ENCODE data around the gene EPS8L3. TPM values are rescaled to one million over a fixed set of nuclear protein-coding genes. Genes with fewer than 3 reads are reported as not detected.
A peak's percentile ranks its signal among the peaks of the same experiment; 100 is the strongest.

Gene EPS8L3
- total and polyA plus RNA-seq, 9 of the 15 experiments (the other 6 are each of a cell fraction or from before 2014, with no cell fraction given), result 0.09 to 0.42 (median 0.14) TPM; not detected in 5

DNA sequence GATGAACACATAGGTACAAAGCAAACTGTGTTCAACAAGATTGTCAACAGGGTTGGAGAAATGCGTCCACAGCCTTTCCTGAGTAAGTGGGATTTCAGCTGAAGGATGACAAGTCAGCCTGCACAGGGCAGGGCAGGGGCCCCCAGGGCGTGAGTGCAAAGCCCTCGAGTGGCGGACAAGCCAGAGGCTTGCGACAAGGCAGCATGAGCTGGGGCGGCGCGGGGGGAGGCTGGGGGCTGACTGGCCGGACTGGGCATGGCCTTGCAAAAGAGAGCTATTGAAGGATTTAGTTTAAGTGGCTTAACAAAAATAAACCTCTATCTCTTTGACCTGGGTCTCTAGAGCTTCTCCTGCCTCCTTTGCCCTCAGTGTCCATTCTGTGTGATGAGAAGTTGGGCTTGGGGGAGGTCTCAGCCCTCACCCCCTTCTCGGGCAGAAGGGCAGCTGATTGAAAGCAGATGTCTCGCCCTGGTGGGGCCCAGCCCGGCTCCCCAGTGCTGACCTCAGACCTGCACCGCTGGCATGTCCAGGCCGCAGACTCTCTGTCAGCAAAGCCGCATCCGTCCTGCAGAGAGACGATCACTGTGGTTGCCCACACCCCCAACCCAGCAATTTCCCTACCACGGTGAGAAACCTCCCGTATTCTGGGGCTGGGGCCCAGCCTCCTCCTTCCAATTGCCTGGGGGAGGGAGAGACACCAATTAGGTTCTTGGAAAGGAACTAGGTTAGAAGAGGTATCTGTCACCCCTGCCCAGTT, 24.3 kb upstream of the EPS8L3 start:
- CTCF ChIA-PET (ENCODE audit: low intra/inter-chr PET ratio), result no interaction called here
- DNase-seq (ENCODE audit: extremely low read depth in 1 of 4, low spot score in 3 of 4) (no peak), FAIRE-seq (no peak), ATAC-seq (no peak)
- in situ Hi-C loops (cut with MboI) (no loop called here), intact Hi-C loops (cut with micrococcal nuclease) (no loop called here)
- no TSS peak for BruUV-seq (replicated peaks)
- Histone ChIP-seq H4K20me1 (replicated peaks; ENCODE audit: control insufficient read depth, insufficient read depth, low read length) (no peaks in the 10 kb centered on the region), H3K9me1 (ENCODE audit: control insufficient read depth, insufficient read depth, low read length) (no peaks in the 10 kb centered on the region), H3K4me3 (no peak overlapping the region), H3K9ac (ENCODE audit: insufficient read depth in 1 of 2, low read depth in 2 of 2, low read length in 2 of 2) (no peak overlapping the region; a peak in 1 of 4 replicates), H3K4me2 (ENCODE audit: insufficient read depth, low read length) (no peak overlapping the region), H2AFZ (ENCODE audit: low read depth, low read length) (no peak overlapping the region), H3K4me1 (replicated peaks in 1 of 2; ENCODE audit: control insufficient read depth in 2 of 2, insufficient read depth in 2 of 2, low read length in 2 of 2) (peaks cover 47 to 54% of the 10 kb centered on the region in 2 experiments), H3K36me3 (ENCODE audit: control insufficient read depth, insufficient read depth, low read length) (no peaks in the 10 kb centered on the region), H3K79me2 (ENCODE audit: control insufficient read depth, insufficient read depth, low read length) (no peaks in the 10 kb centered on the region), H3K27ac (ENCODE audit: extremely low read depth, low read depth, low read length) (no peak overlapping the region), H3K9me3 (replicated peaks; ENCODE audit: control insufficient read depth, insufficient read depth, low read depth, low read length) (no peaks in the 10 kb centered on the region), H3K27me3 (ENCODE audit: control insufficient read depth in 2 of 2, insufficient read depth in 2 of 2, low read length in 2 of 2) (no peaks in the 10 kb centered on the region)
- WGBS (ENCODE audit: insufficient coverage, low coverage, missing lambda C conversion rate), result 89% methylated on average over 18 of the region's 19 CpGs
- POLR2A ChIA-PET, result interaction anchor here (0.7 to 1.8 kb wide), 6 partner anchors 11 to 262 kb away, joined by 3 to 6 read pairs (median 3); partner anchors contain the start of gene GNAI3
- TF ChIP-seq, protein P1, sequence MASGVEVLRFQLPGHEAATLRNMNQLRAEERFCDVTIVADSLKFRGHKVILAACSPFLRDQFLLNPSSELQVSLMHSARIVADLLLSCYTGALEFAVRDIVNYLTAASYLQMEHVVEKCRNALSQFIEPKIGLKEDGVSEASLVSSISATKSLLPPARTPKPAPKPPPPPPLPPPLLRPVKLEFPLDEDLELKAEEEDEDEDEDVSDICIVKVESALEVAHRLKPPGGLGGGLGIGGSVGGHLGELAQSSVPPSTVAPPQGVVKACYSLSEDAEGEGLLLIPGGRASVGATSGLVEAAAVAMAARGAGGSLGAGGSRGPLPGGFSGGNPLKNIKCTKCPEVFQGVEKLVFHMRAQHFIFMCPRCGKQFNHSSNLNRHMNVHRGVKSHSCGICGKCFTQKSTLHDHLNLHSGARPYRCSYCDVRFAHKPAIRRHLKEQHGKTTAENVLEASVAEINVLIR (CRISPR knock-in tag; IDR thresholded peaks at IDR 0.05), result no peak
- TF ChIP-seq CEBPB (tag; IDR thresholded peaks at IDR 0.05) (no peak), TRIM28 (IDR thresholded peaks at IDR 0.05) (0 out of 2 replicates have a peak, but pooled peaks have one; percentile 8), ZNF316 (IDR thresholded peaks at IDR 0.05) (no peak)
